ENCODE results near the gene RBM34.
"Not testable (repeated sequence)": the region's sequence is repeated elsewhere in the genome, so short reads cannot be mapped to it uniquely, and the experiment has no call there.

GRCh38 chr1:235091319-235092044 lies 69.6 kb downstream of the RBM34 start:
- TF ChIP-seq EZH2 (IDR thresholded peaks at IDR 0.05; ENCODE audit: borderline replicate concordance), result not testable (repeated sequence)
- TF ChIP-seq, protein P1, sequence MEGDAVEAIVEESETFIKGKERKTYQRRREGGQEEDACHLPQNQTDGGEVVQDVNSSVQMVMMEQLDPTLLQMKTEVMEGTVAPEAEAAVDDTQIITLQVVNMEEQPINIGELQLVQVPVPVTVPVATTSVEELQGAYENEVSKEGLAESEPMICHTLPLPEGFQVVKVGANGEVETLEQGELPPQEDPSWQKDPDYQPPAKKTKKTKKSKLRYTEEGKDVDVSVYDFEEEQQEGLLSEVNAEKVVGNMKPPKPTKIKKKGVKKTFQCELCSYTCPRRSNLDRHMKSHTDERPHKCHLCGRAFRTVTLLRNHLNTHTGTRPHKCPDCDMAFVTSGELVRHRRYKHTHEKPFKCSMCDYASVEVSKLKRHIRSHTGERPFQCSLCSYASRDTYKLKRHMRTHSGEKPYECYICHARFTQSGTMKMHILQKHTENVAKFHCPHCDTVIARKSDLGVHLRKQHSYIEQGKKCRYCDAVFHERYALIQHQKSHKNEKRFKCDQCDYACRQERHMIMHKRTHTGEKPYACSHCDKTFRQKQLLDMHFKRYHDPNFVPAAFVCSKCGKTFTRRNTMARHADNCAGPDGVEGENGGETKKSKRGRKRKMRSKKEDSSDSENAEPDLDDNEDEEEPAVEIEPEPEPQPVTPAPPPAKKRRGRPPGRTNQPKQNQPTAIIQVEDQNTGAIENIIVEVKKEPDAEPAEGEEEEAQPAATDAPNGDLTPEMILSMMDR (IDR thresholded peaks at IDR 0.05; ENCODE audit: poor library complexity), result not testable (repeated sequence)

All from hepatocyte (in vitro differentiated cells).